ENCODE results near the gene KIRREL3.

The KIRREL3 gene

GRCh38 chr11:126619516-126619915 is 381.1 kb downstream of the KIRREL3 start:
- no peak for TF ChIP-seq CTCF (IDR thresholded peaks at IDR 0.05; ENCODE audit: control insufficient read depth, insufficient read depth, low read depth, low read length, missing control alignments)
- DNase-seq (ENCODE audit: low read depth), result no peak
- H3K4me3 ChIP-seq (ENCODE audit: control insufficient read depth, low read depth, low read length), result no peak overlapping the region

GRCh38 chr11:126615845-126616244 is 384.7 kb downstream of the KIRREL3 start:
- no peak for TF ChIP-seq CTCF (IDR thresholded peaks at IDR 0.05; ENCODE audit: control insufficient read depth, insufficient read depth, low read depth, low read length, missing control alignments)
- H3K4me3 ChIP-seq (ENCODE audit: control insufficient read depth, low read depth, low read length), result no peak overlapping the region
- DNase-seq (ENCODE audit: low read depth), result no peak

- DNase-seq (ENCODE audit: low read depth), result no peak
- no peak overlapping the region for H3K4me3 ChIP-seq (ENCODE audit: control insufficient read depth, low read depth, low read length)
- no peak for TF ChIP-seq CTCF (IDR thresholded peaks at IDR 0.05; ENCODE audit: control insufficient read depth, insufficient read depth, low read depth, low read length, missing control alignments)
Observed at GRCh38 chr11:126613272-126613671, 387.3 kb downstream of the KIRREL3 start.

- no peak for TF ChIP-seq CTCF (IDR thresholded peaks at IDR 0.05; ENCODE audit: control insufficient read depth, insufficient read depth, low read depth, low read length, missing control alignments)
- DNase-seq (ENCODE audit: low read depth), result no peak
- no peak overlapping the region for H3K4me3 ChIP-seq (ENCODE audit: control insufficient read depth, low read depth, low read length)
Observed at GRCh38 chr11:126612671-126613070, 387.9 kb downstream of the KIRREL3 start.

GRCh38 chr11:126611438-126611837 is 389.1 kb downstream of the KIRREL3 start:
- DNase-seq (ENCODE audit: low read depth), result no peak
- H3K4me3 ChIP-seq (ENCODE audit: control insufficient read depth, low read depth, low read length), result no peak overlapping the region
- no peak for TF ChIP-seq CTCF (IDR thresholded peaks at IDR 0.05; ENCODE audit: control insufficient read depth, insufficient read depth, low read depth, low read length, missing control alignments)

- DNase-seq (ENCODE audit: low read depth), result no peak
- no peak overlapping the region for H3K4me3 ChIP-seq (ENCODE audit: control insufficient read depth, low read depth, low read length)
- no peak for TF ChIP-seq CTCF (IDR thresholded peaks at IDR 0.05; ENCODE audit: control insufficient read depth, insufficient read depth, low read depth, low read length, missing control alignments)
Observed at GRCh38 chr11:126608658-126609057, 391.9 kb downstream of the KIRREL3 start.
